ENCODE measurements around the gene TTN. TPM values are rescaled to one million over a fixed set of nuclear protein-coding genes. Genes with fewer than 3 reads are reported as not detected.

The TTN gene
- total RNA-seq, 6 experiments from 2014 or later = 0.42 to 9.5 (median 0.97) TPM

GRCh38 chr2:178829299-178829960 lies 22.2 kb upstream of the TTN start:
- Histone ChIP-seq H3K4me1 (no peaks in the 10 kb centered on the region), H3K9me3 (no peaks in the 10 kb centered on the region), H3K27me3 (no peaks in the 10 kb centered on the region), H3K27ac (no peak overlapping the region), H3K36me3 (no peaks in the 10 kb centered on the region), H3K4me3 (no peak overlapping the region)
- 64% methylated on average over 3 of the region's 3 CpGs for WGBS (ENCODE audit: insufficient coverage, low coverage, low lambda C conversion rate, missing lambda C conversion rate)
- DNase-seq (no peak), ATAC-seq (peak; percentile 46 to 80 (median 65))
- no peak for TF ChIP-seq POLR2A (IDR thresholded peaks at IDR 0.05)
- TF ChIP-seq, protein P1, sequence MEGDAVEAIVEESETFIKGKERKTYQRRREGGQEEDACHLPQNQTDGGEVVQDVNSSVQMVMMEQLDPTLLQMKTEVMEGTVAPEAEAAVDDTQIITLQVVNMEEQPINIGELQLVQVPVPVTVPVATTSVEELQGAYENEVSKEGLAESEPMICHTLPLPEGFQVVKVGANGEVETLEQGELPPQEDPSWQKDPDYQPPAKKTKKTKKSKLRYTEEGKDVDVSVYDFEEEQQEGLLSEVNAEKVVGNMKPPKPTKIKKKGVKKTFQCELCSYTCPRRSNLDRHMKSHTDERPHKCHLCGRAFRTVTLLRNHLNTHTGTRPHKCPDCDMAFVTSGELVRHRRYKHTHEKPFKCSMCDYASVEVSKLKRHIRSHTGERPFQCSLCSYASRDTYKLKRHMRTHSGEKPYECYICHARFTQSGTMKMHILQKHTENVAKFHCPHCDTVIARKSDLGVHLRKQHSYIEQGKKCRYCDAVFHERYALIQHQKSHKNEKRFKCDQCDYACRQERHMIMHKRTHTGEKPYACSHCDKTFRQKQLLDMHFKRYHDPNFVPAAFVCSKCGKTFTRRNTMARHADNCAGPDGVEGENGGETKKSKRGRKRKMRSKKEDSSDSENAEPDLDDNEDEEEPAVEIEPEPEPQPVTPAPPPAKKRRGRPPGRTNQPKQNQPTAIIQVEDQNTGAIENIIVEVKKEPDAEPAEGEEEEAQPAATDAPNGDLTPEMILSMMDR (IDR thresholded peaks at IDR 0.05) = no peak
- intact Hi-C loops (cut with DNase I) = no loop called here

GRCh38 chr2:178828486-178828881 lies 21.3 kb upstream of the TTN start:
- Histone ChIP-seq H3K4me3 (no peak overlapping the region), H3K27ac (no peak overlapping the region), H3K9me3 (no peaks in the 10 kb centered on the region), H3K4me1 (no peaks in the 10 kb centered on the region), H3K27me3 (no peaks in the 10 kb centered on the region), H3K36me3 (no peaks in the 10 kb centered on the region)
- TF ChIP-seq, protein P1 (IDR thresholded peaks at IDR 0.05) = no peak
- TF ChIP-seq POLR2A (IDR thresholded peaks at IDR 0.05) = no peak
- intact Hi-C loops (cut with DNase I) = no loop called here
- WGBS (ENCODE audit: insufficient coverage, low coverage, low lambda C conversion rate, missing lambda C conversion rate) = 50% methylated on average over 4 of the region's 4 CpGs
- ATAC-seq (no peak), DNase-seq (no peak)

DNA sequence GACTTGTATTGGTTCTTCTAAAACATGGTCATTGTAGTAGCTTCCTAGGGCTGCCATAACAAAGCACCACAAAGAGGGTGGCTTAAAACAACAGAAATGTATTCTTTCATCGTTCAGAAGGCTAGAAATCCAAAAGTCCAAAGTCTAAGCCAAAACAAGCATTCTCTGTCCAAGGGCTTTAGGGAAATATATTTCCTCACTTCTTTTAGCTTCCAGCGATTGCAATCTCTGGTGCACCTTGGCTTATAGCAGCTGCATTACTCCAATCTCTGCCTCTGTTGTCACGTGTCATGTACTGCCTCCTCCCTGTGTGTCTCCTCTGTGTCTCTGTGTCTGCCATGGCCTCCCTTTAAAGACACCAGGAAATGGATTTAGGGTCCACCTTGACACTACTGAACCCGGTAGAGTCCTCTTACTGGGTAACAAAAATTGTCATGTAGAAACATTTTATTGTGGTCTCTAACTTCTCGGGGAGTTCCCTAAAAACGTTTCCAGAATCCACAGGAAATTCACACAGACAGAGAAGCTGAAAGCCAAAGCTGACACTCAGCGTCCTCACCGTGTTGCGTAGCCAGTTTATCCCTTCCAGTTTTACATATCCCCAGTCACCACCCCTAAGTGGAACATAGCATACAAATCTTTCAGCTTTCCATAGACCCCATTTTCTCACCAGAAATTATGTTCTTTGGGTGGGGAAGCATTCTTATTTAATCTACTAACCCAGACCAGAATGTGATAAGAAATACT lies 20.7 kb upstream of the TTN start:
- no peak overlapping the region for H3K4me3 ChIP-seq
- H3K4me1 ChIP-seq = no peaks in the 10 kb centered on the region
- no peak overlapping the region for H3K27ac ChIP-seq
- DNase-seq = no peak
- intact Hi-C loops (cut with DNase I) = no loop called here
- TF ChIP-seq, protein P1 (IDR thresholded peaks at IDR 0.05) = no peak
- TF ChIP-seq POLR2A (IDR thresholded peaks at IDR 0.05) = no peak
- H3K27me3 ChIP-seq = no peaks in the 10 kb centered on the region
- peak in 2 of 4 donors; percentile 23 to 47 for ATAC-seq
- H3K9me3 ChIP-seq = no peaks in the 10 kb centered on the region
- 66% methylated on average over 9 of the region's 9 CpGs for WGBS (ENCODE audit: insufficient coverage, low coverage, low lambda C conversion rate, missing lambda C conversion rate)
- no peaks in the 10 kb centered on the region for H3K36me3 ChIP-seq

DNA sequence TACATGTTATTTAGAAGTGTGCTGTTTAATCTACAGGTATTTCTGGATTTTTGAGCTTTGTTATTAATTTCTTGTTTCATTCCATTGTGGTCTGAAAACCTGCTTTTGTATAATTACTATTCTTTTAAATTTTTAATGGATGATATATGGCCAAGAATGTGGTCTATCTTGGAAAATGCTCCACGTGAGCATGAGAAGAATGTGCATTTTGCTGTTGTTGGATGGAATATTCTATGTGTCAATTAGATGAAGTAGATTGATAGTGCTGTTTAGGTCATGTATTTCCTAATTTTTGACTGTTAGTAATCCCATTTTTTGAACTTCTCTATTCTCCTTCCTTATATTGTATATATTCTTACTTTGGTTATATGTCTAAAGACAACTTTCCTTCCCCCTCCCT lies 19.9 kb upstream of the TTN start:
- ATAC-seq (no peak), DNase-seq (no peak)
- 31% methylated on average over 1 of the region's 1 CpG for WGBS (ENCODE audit: insufficient coverage, low coverage, low lambda C conversion rate, missing lambda C conversion rate)
- Histone ChIP-seq H3K4me3 (no peak overlapping the region), H3K27me3 (no peaks in the 10 kb centered on the region), H3K9me3 (no peaks in the 10 kb centered on the region), H3K27ac (no peak overlapping the region), H3K36me3 (no peaks in the 10 kb centered on the region), H3K4me1 (no peaks in the 10 kb centered on the region)
- intact Hi-C loops (cut with DNase I) = no loop called here
- TF ChIP-seq, protein P1 (IDR thresholded peaks at IDR 0.05) = no peak
- no peak for TF ChIP-seq POLR2A (IDR thresholded peaks at IDR 0.05)
